8988T (cell line): ENCODE results near the gene KCNC4.

Experiments used
- DNase-seq: peaks from one replicate; pipeline ENCODE4 v3.0.0; 2011

Gene KCNC4

DNA sequence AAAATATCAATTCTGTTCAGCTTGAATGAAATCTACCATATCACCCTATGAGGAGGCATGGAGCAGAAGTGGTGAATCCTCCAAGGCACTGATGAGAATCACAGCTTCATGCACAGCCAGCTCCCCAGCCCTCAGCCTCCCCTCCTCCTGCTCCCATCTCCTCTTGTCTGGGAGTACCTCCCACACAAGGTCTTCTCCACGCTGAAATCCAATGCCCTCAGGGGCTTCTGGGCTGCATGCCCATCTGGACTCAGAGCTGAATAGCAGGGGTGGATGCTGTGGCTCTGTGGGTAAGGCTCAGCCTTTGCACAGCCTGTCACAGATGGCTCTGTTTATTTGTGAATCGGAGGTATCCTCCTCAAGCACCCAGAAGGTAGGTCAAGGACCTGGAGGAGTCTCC is 48.6 kb downstream of the KCNC4 start:
- no peak for DNase-seq

DNA sequence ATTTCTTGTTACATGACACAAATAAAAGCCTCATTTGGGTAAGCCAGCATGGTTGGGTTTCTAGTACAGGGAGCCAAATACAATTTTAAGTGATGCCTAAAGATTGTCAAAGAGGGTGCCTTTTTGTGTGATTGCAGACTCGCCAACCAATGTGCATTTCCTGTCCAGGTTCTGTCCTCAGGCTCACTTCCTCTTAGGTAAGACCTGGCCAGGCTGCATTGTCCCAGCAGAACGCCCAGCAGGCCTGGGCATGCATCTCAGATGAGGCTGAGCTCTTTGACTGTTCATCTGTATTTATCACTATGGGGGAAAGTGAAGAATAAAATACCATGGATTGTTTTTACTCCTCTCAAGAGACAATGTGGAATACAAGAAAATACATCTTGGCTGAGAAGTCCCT is 49.7 kb downstream of the KCNC4 start:
- no peak for DNase-seq
